Keratinocyte (primary cell): ENCODE results near the gene KIAA1755. TPM values are rescaled to one million over a fixed set of nuclear protein-coding genes. Genes with fewer than 3 reads are reported as not detected.

ENCODE experiments used
- DNase-seq: peaks from one replicate; pipeline ENCODE4 v3.0.0-alpha.2; 2011; ENCODE audit warnings: low read depth, missing footprints, low spot score
- FAIRE-seq: peaks from 2 replicates; lab custom pipeline; 2011; peaks lifted over from hg19 to GRCh38; lab: Jason Lieb, UNC
- H2AFZ ChIP-seq: 2 replicates; pipeline ENCODE4 v1.6.0; 2012; ENCODE audit warnings: low read length, control low read depth, inconsistent platforms; ENCODE audit not compliant: control insufficient read depth
- H3K27ac ChIP-seq: 2 replicates; pipeline ENCODE4 v1.5.1; 2011; ENCODE audit warnings: low read length; ENCODE audit not compliant: control insufficient read depth, insufficient read depth
- H3K27me3 ChIP-seq: 3 replicates; pipeline ENCODE4 v1.6.0; 2011; ENCODE audit warnings: low read length; ENCODE audit not compliant: control insufficient read depth, insufficient read depth; ENCODE audit errors: extremely low read depth
- H3K36me3 ChIP-seq, 2 experiments: 2 replicates in 1 of 2; 3 replicates in 1 of 2; pipeline ENCODE4 v1.5.1; 2011; ENCODE audit warnings: low read length in 2 of 2, mild to moderate bottlenecking in 1 of 2; ENCODE audit not compliant: control insufficient read depth in 2 of 2, insufficient read depth in 2 of 2; ENCODE audit errors: extremely low read depth in 1 of 2
- H3K4me1 ChIP-seq: 3 replicates; pipeline ENCODE4 v1.5.1; 2011; ENCODE audit warnings: low read length; ENCODE audit not compliant: control insufficient read depth, insufficient read depth; ENCODE audit errors: extremely low read depth
- H3K4me2 ChIP-seq: 3 replicates; pipeline ENCODE4 v1.6.0; 2011; ENCODE audit warnings: low read depth, low read length; ENCODE audit not compliant: control insufficient read depth, insufficient read depth; ENCODE audit errors: extremely low read depth
- H3K4me3 ChIP-seq, 3 experiments: fragments of 200-600 bp in 1 of 3; sonication (generic) in 1 of 3; 2 replicates in 2 of 3; 3 replicates in 1 of 3; pipeline ENCODE4 v1.5.1; 2011 to 2016; ENCODE audit warnings: low read length in 3 of 3, mild to moderate bottlenecking in 3 of 3, control low read depth in 2 of 3, inconsistent platforms in 1 of 3, low read depth in 1 of 3, mixed read lengths in 1 of 3, mixed run types in 1 of 3, moderate library complexity in 1 of 3; ENCODE audit not compliant: control insufficient read depth in 2 of 3, insufficient read depth in 2 of 3; ENCODE audit errors: extremely low read depth in 1 of 3
- H3K79me2 ChIP-seq: 2 replicates; pipeline ENCODE4 v1.6.0; 2012; ENCODE audit warnings: low read length; ENCODE audit not compliant: control insufficient read depth, insufficient read depth
- H3K9ac ChIP-seq: 3 replicates; pipeline ENCODE4 v1.6.0; 2011; ENCODE audit warnings: low read length; ENCODE audit not compliant: control insufficient read depth, insufficient read depth; ENCODE audit errors: extremely low read depth
- H3K9me1 ChIP-seq: 3 replicates; pipeline ENCODE4 v1.6.0; 2011; ENCODE audit warnings: low read length; ENCODE audit not compliant: control insufficient read depth, insufficient read depth; ENCODE audit errors: extremely low read depth
- H3K9me3 ChIP-seq: 2 replicates; pipeline ENCODE4 v1.5.1; 2012; ENCODE audit warnings: low read depth, low read length; ENCODE audit not compliant: control insufficient read depth
- H4K20me1 ChIP-seq: 3 replicates; pipeline ENCODE4 v1.6.0; 2011; ENCODE audit warnings: low read length; ENCODE audit not compliant: control insufficient read depth, insufficient read depth; ENCODE audit errors: extremely low read depth
- CTCF ChIP-seq, 3 experiments: IDR thresholded peaks in 1 of 3; conservative IDR thresholded peaks in 1 of 3; optimal IDR thresholded peaks in 1 of 3; 2 replicates in 2 of 3; 3 replicates in 1 of 3; pipeline versions ENCODE3 to v1.5.1; 2011; ENCODE audit warnings: low read length in 3 of 3, mild to moderate bottlenecking in 3 of 3, moderate library complexity in 2 of 3, control low read depth in 1 of 3, inconsistent platforms in 1 of 3; ENCODE audit not compliant: insufficient read depth in 2 of 3; ENCODE audit errors: extremely low read depth in 1 of 3
- EZH2 ChIP-seq: IDR thresholded peaks from one replicate; pipeline ENCODE4 v1.6.1; 2012; ENCODE audit warnings: inconsistent platforms, mild to moderate bottlenecking, low read length, moderate library complexity
- dilution Hi-C: fragments of 300-500 bp; cut with MboI; formaldehyde crosslinking; loops from one replicate; pipeline ENCODE4 v1.7.0; 2020; ENCODE audit warnings: low sequenced_read_pairs; ENCODE audit not compliant: extremely low pct_ligation_motif_present
- polyA plus RNA-seq, 5 experiments: library from polyadenylated mRNA; depleted of rRNA in 3 of 5; stranded (reverse) in 3 of 5; stranded (forward) in 1 of 5; unstranded in 1 of 5; fragments of >200 nt; gene quantifications; 1 replicate in 1 of 5; 2 replicates in 3 of 5; 3 replicates in 1 of 5; pipeline versions ENCODE4 v1.2.1 to v1.2.3, GENCODE V29; 2011 to 2012; ENCODE audit warnings: missing spikeins in 2 of 5, low read depth in 1 of 5, low replicate concordance in 1 of 5

KIAA1755 gene
- polyA plus RNA-seq, 1 donor (not counting 4 experiments of a cell fraction or from before 2014, with no cell fraction given), result not detected

- no peaks in the 10 kb centered on the region for H3K36me3 ChIP-seq
- H3K9ac ChIP-seq, result no peak overlapping the region
- H3K27me3 ChIP-seq, result peaks cover 29% of the 10 kb centered on the region
- no peaks in the 10 kb centered on the region for H3K79me2 ChIP-seq
- no peaks in the 10 kb centered on the region for H3K9me1 ChIP-seq
- DNase-seq (no peak), FAIRE-seq (no peak)
- no peaks in the 10 kb centered on the region for H3K9me3 ChIP-seq
- no peaks in the 10 kb centered on the region for H4K20me1 ChIP-seq
- no peak overlapping the region for H3K4me2 ChIP-seq
- H3K4me1 ChIP-seq, result no peaks in the 10 kb centered on the region
- TF ChIP-seq CTCF (optimal IDR thresholded peaks at IDR 0.05 in 1 of 3, IDR thresholded peaks at IDR 0.05 in 1 of 3, conservative IDR thresholded peaks at IDR 0.05 in 1 of 3; ENCODE audit: extremely low read depth in 1 of 3, insufficient read depth in 2 of 3, low read length in 3 of 3), result no peak
- TF ChIP-seq EZH2, result no peak
- dilution Hi-C loops, result no loop called here
- H3K27ac ChIP-seq, result no peak overlapping the region
- no peak overlapping the region for H3K4me3 ChIP-seq
- no peak overlapping the region for H2AFZ ChIP-seq
Measured at GRCh38 chr20:38258545-38259215, 1.9 kb downstream of the KIAA1755 start.

DNA sequence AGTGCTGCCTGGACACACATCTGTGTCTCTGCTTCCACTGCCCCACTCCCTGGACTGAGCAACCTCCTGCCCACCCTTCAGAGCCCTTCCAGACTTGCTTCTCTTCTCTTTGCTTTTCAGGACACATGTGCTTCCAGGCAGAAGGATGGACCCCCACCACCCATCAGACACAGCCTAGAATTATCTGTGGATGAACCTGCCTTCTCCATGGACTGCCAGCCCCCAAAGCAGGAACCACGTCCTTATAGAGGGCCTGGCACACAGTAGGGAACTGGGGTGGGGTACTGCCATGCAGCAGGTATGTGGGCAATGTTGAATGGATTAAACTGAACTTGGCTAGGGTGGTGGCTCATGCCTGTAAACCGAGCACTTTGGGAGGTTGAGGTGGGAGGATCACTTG is 3.6 kb downstream of the KIAA1755 start:
- dilution Hi-C loops, result no loop called here
- H3K79me2 ChIP-seq, result no peaks in the 10 kb centered on the region

More for the DNA sequence above, 3.6 kb downstream of the KIAA1755 start:
- no peak overlapping the region for H3K4me2 ChIP-seq
- no peak for FAIRE-seq
- no peaks in the 10 kb centered on the region for H4K20me1 ChIP-seq
- no peaks in the 10 kb centered on the region for H3K36me3 ChIP-seq
- H2AFZ ChIP-seq, result no peak overlapping the region
- no peak overlapping the region for H3K27ac ChIP-seq
- no peaks in the 10 kb centered on the region for H3K9me3 ChIP-seq
- H3K27me3 ChIP-seq, result peaks cover 29% of the 10 kb centered on the region
- H3K9me1 ChIP-seq, result no peaks in the 10 kb centered on the region
- H3K9ac ChIP-seq, result no peak overlapping the region
- no peak for DNase-seq
- no peaks in the 10 kb centered on the region for H3K4me1 ChIP-seq
- TF ChIP-seq CTCF (optimal IDR thresholded peaks at IDR 0.05 in 1 of 3, IDR thresholded peaks at IDR 0.05 in 1 of 3, conservative IDR thresholded peaks at IDR 0.05 in 1 of 3; ENCODE audit: extremely low read depth in 1 of 3, insufficient read depth in 2 of 3, low read length in 3 of 3) (no peak), EZH2 (no peak)
- no peak overlapping the region for H3K4me3 ChIP-seq
